ENCODE measurements around the gene AATF.

Gene AATF

GRCh38 chr17:36979565-36979941, 30.8 kb downstream of the AATF start:
- DNase-seq (ENCODE audit: low read depth, low spot score): no peak

- no peak for DNase-seq (ENCODE audit: low read depth, low spot score)
Measured at GRCh38 chr17:36980280-36980761, 31.6 kb downstream of the AATF start.

DNA sequence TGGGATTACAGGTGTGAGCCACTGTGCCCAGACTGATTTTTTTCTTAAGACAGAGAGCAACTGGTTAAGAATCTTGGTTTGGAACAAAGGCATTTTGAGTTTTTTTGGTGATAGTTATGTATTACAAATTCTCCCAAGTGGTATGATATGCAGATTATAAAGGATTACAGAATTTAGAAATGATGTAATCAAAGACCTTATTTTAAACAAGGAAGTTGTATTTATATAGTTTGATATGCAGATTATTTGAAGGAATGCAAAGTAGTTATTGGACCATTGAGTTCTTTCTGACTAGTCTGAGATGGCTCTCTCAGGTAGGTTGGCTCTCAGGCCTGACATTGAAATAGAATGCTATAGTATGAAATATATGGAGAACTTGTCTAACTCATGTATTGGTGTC, 34.9 kb downstream of the AATF start:
- DNase-seq (ENCODE audit: low read depth, low spot score): no peak

GRCh38 chr17:36989173-36989572, 40.4 kb downstream of the AATF start:
- no peak for DNase-seq (ENCODE audit: low read depth, low spot score)

- DNase-seq (ENCODE audit: low read depth, low spot score): no peak
Measured at GRCh38 chr17:36992701-36993100, 43.9 kb downstream of the AATF start.

DNA sequence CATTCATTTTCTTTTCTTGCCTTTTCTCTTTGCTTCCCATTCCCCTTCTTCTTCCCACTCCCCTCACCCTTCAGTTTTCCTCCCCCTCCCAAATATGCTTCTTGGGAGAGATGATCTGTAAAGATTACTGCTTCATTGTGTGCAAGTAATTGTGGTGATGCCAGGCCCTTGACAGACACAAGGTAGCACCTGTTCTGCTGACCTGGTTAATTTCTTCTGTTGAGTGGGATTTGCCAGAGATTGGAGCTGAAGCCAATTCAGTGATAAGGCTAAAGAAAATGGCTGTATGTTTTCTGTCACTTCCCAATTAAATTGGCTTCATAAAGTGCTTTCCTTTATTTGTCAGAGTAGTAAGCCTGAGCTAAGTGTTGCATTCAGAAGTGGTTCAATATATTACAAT, 44.5 kb downstream of the AATF start:
- no peak for DNase-seq (ENCODE audit: low read depth, low spot score)

- no peak for DNase-seq (ENCODE audit: low read depth, low spot score)
Measured at GRCh38 chr17:36994438-36994837, 45.7 kb downstream of the AATF start.

DNA sequence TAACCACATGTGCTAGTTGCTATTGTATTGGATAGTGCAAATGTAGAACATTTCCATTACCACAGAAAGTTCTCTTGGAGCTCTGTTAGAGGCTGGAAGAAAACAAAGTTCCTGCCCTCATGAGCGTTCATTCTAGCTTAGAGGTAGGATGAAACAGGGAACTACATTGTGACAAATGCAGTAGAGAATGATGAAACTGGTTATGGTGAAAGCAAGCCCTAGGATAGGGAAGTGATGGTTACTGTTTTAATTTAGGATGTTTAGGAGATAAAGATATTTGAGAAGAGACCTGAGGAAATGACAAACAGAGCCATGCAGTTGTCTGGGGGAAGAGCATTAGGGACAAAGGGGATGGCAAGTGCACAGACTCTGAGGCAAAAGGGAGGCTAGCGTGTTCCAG, 50.7 kb downstream of the AATF start:
- no peak for DNase-seq (ENCODE audit: low read depth, low spot score)

- no peak for DNase-seq (ENCODE audit: low read depth, low spot score)
Measured at GRCh38 chr17:37016780-37017179, 68.0 kb downstream of the AATF start.

- no peak for DNase-seq (ENCODE audit: low read depth, low spot score)
Measured at GRCh38 chr17:37017404-37017803, 68.7 kb downstream of the AATF start.

GRCh38 chr17:37019117-37019740, 70.5 kb downstream of the AATF start:
- no peak for DNase-seq (ENCODE audit: low read depth, low spot score)

DNA sequence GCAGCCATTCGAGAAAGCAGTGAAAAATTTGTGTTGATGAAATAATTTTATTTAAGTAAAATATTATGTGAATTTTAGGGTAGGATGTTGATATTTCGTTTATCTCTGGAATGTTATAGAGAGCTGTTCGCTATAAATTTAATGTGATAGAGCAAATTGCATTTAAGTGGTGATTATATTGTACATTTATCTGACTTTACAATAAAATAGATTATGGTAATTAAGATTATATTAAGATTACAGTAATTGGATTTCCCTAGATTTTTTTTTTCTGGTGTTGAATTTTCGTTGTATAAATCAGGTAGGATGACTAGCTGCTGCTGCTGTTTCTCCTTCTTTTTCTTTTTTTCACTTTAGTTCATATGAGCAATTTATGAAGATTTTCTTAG, 71.0 kb downstream of the AATF start:
- no peak for DNase-seq (ENCODE audit: low read depth, low spot score)

- DNase-seq (ENCODE audit: low read depth, low spot score): no peak
Measured at GRCh38 chr17:37024181-37024637, 75.5 kb downstream of the AATF start.

DNA sequence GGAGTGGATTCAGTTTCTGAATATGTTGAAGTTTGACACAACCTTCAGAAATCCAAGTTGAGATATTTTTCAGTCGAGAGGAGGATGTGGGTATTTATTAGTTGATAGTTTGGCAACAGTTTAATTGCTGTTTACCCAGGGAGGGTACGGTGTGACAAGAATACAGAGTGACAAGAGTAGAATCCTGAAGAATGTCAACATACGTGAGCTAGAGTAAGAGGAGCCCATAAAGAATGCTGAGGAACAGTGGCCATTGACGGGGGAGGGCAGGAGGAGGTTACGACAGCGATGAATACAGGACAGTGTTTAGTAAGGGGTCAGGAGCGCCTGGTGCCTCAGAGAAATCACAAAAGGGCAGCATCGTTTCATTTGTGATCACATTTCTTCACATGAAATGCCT, 76.5 kb downstream of the AATF start:
- DNase-seq (ENCODE audit: low read depth, low spot score): no peak

DNA sequence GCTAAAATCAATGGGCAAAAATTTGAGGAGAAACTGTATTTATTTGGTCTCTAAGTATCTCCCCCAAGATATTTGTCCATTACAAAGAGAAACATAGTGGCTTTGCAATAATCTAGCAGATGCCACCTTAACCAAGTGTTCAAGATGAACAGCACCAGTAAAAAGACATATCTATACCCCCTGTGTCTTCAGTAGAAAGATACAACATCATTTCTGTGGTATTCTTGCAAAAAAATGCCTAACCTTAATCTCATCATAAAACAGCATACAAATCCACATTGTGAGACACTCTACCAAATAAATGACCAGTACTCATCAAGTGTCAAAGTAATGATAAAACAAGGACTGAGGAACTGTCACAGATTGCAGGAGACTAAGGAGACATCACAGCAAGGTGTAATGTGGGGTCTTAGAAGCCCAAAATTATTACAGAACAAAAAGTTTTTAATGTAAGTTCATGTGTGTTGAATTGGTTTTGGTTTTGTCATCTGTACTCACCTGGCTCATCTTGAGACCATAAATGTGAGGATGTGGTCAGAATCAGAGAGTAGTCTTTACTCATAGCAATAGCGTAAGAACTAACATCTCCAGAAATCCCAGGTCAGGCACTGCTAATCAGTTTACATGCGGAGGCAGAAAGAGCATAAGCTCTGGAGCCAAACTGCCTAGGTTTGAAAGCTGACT, 77.2 kb downstream of the AATF start:
- no peak for DNase-seq (ENCODE audit: low read depth, low spot score)

GRCh38 chr17:37026531-37026869, 77.7 kb downstream of the AATF start:
- no peak for DNase-seq (ENCODE audit: low read depth, low spot score)

GRCh38 chr17:37028040-37028439, 79.3 kb downstream of the AATF start:
- no peak for DNase-seq (ENCODE audit: low read depth, low spot score)

DNA sequence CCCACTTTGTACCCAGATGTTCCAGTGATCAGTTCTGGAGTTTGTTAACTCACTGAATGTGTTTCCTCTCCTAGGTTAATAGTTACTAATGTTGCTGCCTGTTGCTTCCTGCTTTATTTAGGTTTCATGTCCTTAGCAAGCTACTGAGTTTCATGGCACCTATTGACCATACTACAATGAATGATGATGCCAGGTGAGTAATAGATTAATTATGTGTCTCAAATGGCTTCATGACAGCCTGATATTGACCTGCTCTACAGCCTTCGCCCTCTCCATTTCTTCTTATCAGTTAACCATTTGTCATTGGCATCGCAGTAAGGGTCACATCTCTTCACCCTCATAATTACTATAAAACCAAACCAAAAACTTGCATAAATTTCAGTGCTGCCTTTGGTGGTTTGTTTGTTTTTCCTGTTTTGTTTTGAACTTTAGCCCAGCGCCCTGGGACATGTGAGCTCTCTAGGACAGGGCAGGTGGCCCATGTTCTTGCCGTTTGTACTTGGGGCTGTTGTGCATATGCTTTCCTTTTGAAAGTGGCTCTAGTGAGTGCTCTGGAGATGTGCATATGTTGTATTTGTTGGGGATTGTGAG, 82.8 kb downstream of the AATF start:
- DNase-seq (ENCODE audit: low read depth, low spot score): no peak

GRCh38 chr17:37037590-37038155, 88.9 kb downstream of the AATF start:
- no peak for DNase-seq (ENCODE audit: low read depth, low spot score)

DNA sequence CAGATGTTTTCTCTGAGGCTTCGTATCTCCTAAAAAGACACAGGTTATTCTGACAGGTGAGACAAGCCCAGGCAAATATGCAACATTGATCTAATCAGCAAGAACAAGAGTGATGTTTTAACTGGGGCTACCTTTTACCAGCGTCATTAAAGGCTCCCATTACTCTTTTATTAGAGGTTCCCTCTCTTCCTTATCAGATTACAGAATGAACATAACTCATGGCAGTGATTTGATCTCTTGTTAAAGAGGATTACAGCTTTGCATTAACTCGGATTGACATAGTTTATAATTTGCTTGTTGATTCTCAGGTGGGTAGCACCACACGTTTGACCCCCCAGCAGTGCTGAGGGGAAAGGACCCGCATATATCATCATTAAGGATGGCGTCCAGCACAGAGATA, 90.5 kb downstream of the AATF start:
- no peak for DNase-seq (ENCODE audit: low read depth, low spot score)

DNA sequence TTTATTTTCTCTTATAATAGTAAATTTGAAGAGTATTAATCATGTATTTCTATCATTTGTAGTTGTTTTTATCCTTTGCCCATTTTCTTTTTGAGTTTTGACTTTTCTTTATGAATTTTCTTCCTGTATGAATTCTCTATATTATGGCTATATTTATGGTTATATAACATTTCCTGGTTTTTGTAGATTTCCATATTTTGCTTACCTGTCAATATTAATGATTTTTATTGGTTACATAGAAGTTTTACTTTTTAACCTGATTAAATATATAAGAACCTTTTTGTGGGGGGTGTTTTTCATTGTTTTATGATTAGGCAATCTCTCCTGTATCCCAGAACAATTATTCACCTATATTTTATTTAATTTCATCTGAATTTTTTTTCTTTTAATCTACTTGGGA, 93.2 kb downstream of the AATF start:
- DNase-seq (ENCODE audit: low read depth, low spot score): no peak

DNA sequence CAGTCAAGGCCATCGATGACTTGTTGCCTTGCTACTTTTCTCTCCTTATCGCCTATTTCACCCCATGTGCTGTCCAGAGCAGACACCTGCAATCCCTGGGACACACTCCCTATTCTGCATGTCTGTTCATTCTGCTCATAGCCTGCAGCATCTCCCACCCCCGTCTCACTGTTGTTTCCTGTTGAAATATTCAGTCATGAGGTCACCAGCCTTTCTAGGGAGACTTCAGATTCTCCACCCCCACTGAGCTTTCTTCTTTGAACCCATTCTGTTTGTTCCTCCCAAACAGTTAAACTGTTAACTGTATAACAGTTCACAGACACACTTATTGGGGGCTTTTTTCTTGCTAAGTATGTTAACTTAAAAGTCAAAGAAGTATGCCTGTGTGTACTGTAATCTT, 94.4 kb downstream of the AATF start:
- no peak for DNase-seq (ENCODE audit: low read depth, low spot score)

DNA sequence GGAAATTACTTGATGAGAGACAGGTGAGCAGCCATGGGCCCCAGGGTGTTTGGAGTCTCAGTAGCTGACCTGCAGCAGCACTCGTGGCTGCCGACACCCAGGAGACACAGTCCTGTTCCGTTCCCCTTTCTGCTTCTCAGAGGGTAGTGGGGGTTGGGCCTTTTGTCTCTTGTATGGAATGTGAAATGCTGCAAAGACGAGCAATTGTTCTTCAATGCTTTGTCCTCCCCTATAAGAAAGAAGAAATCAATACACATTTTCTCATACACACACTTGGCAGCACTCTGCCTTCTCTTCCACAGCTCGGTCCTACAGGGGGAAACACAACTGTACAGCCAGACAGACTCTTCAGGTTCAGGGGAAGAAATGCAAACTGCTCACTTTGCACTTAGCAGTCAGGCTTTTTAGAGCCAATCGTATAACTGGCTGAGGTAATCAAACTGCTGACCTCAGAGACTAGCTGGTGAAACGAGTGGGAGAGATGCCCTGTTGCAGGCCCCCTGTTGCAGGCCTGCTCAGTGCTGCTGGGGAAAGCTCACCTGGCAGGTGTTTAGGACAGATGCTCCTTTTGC, 96.7 kb downstream of the AATF start:
- DNase-seq (ENCODE audit: low read depth, low spot score): no peak
